Activated naive CD4-positive, alpha-beta T cell treated with Interleukin-2 at 50 U/mL for 16 hours (primary cell): ENCODE measurements around the gene RNF213.
"Not testable (repeated sequence)": the region's sequence is repeated elsewhere in the genome, so short reads cannot be mapped to it uniquely, and the experiment has no call there.

Source experiments
- DNase-seq: peaks from one replicate; pipeline ENCODE4 v3.0.0-alpha.2; 2020

Gene RNF213

DNA sequence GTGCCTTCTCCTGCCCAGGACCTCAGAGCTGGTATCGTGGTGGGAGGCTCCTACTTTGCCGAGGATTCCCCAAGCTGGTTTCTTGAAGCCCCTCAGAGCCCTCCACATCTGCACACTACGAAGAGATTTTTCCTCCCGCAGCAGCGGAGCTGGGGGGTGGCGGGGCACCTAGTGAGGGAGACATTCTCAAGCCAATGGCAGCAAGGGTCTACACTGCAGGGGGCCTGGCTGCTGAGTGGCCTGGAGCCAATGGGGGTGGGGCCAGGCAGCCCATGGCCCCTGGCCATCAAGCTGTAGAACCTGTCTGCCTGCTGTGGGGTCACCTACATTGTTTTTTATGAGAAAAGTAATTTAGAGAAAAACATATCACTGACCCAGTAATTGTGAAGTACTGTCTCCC is 35.4 kb upstream of the RNF213 start:
- DNase-seq = no peak

DNA sequence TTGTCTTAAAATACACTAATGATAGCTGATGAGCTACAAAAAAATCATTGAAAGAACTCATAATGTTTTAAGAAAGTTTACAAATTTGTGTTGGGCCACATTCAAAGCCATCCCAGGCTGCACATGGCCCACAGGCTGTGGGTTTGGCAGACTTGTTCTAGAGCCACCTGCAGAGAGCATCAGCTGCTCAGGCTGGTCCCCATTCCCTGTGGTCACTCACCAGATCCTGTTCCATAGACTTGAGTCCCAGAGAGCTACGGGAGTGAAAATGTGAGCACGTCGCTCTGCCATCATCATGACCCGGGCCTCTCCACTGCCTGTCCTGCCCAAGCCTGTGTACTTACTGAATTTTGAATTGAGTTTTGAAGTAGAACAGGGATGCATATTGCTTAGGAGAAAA is 33.5 kb upstream of the RNF213 start:
- DNase-seq = no peak

DNA sequence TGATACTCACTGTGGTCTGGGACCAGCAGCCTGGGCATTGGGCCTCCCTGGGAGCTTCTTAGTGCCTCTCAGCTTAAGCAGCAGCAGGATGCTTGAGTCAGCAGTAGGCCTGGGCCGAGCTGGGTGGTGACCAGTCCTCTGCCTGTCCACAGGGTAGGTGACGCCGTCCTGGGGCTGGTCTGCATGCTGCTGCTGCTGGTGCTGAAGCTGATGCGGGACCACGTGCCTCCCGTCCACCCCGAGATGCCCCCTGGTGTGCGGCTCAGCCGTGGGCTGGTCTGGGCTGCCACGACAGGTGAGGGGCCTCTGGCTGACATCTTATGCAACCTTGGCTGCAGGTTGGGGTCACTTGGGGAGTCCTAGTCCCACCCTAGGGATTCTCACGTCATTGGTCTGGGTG is 33.0 kb upstream of the RNF213 start:
- no peak for DNase-seq

DNA sequence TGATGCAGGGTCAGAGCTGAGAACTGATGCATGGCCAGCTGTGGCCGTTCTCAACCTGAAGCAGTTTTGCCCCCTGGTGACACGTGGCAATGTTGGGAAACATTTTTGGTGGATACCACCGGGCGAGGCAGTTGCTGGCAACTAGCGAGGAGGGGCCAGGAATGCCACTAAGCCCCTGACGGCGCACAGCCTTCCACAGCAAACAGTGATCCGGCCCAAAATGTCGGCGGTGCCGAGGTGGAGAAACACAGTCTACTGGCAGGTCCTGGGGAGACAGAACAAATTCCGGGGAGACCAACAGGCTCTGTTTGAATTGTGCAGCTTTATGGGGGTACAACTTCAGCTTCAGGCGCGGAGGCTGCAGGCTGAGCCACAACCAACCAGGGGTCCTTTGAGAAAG is 32.2 kb upstream of the RNF213 start:
- DNase-seq = no peak

DNA sequence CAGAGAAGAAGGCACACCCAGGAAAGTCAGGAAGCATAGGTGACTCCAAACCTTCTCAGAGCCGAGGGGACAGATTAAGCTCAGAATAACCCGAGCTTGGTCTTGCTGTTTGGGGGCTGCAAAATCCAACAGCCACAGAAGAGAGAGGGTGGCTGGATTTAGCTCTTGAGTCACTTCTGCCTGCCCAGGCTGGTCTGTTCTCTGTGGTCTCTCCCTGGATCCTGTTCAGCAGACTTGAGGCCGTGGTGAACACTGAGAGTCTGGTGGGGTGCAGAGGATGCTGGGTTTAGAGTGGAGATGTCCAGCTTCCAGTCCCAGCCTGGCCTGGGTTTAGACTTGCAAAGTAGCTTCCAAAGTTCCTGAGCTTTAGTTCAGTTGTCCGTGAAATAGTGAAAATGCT is 31.6 kb upstream of the RNF213 start:
- no peak for DNase-seq

DNA sequence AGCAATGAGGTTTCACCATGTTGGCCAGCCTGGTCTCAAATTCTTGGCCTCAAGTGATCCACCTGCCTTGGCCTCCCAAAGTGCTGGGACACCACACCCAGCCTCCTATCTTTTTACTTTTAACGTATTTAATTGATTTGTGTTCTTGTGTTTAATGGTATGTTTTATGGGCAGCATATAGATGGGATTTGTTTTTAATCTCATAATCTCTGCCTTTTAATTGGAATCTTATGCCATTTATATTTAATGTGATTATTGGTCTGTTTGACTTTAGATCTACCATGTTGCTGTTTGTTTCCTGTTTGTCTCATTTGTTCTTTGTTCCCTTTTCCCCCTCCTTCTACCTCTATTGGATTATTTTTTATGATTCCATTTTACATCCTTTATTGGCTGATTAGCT is 28.2 kb upstream of the RNF213 start:
- DNase-seq = no peak

DNA sequence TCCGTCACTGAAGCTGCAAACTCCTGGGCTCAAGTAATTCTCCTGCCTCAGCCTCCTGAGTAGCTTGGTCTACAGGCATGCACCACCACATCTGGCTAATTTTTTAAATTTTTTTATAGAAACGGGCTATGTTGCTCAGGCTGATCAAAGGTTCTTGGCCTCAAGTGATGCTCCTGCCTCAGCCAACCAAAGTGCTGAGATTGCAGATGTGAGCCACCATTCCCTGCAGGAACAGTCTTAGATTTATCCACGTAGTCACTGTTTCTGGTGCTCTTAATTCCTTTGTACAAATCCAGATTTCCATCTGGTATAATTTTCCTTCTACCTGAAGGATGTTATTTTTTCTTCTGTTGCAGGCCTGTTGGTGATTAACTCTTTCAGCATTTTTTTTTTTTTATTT is 27.4 kb upstream of the RNF213 start:
- no peak for DNase-seq

DNA sequence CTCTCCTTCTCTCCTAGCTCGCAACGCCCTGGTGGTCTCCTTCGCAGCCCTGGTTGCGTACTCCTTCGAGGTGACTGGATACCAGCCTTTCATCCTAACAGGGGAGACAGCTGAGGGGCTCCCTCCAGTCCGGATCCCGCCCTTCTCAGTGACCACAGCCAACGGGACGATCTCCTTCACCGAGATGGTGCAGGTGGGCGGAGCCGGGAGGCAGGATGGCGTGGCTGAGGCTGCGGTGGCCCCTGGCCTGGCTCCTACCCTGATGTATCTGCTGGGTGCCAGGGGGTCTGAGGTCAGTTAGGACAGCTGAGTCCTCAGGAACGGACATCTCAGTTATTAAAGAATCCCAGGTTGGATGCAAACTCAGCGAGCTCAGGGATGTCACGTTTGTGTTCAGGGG is 23.7 kb upstream of the RNF213 start:
- no peak for DNase-seq

DNA sequence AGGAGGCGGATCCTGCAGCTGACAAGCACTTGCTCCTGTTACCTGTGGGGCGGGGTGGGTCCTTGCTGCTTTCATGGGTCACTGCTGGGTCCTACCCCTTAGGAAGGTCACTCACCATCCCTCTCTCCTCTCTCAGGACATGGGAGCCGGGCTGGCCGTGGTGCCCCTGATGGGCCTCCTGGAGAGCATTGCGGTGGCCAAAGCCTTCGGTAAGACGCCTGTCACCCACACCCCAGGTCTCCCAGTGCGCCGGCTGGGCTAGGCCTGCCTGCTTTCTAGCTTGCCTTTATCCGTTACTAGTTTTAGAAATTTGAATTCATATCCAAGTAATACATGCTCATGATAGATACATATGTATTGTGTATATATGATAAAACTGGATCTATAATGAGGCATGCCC is 23.3 kb upstream of the RNF213 start:
- DNase-seq = no peak

DNA sequence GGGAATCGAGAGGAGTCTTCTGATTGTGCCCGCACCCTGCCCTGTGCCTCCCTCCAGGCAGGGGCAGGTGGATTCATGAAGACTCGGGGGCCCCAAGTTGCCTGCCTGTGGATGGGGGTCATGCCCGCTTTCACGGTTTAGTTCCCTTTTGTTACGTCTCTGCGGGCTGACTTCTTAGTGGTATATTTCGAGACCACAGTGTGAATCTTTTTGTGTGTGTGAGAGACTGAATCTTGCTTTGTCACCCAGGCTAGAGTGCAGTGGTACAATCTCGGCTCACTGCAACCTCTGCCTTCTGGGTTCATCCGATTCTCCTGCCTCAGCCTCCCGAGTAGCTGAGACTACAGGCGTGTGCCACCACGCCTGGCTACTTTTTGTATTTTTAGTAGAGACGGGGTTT is 18.1 kb upstream of the RNF213 start:
- DNase-seq = no peak

DNA sequence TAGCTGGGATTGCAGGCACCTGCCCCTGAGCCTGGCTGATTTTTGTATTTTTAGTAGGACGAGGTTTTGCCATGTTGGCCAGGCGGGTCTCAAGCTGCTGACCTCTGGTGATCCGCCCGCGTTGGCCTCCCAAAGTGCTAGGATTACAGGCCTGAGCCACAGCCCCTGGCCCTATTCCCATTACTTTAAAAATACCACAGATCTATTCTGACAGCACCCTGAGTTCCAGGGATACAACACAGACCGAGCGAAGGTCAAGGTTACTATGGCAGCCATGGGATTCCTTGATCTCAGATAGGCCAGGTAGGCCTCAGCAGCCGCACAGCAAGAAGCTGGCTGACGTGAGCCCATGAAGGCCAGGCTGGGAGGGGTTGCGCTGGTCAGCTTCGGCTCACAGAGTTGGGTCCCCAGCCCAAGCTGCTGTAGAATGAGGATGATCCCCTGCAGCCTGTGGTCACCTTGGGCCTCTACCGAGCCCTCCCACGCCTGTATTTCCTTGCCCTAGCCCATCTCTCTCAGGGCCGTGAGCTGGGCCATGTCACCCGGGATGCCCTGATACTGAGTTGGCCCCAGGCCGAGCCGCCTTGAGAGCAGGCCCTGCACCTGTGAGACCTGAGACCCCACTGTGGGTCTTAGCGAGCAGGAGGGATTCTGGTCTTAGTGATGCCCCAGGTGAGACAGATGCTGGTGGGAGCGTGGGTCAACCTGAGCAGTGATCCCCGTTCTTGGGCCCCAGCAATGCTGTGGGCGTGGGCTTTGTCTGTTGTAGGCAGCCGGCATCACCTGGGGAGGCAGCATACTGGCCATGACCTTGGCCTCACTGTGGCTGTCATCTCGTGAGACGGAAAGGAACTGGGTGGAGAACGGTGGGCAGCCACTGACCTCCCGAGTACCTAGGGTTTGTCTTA is 16.9 kb upstream of the RNF213 start:
- no peak for DNase-seq

DNA sequence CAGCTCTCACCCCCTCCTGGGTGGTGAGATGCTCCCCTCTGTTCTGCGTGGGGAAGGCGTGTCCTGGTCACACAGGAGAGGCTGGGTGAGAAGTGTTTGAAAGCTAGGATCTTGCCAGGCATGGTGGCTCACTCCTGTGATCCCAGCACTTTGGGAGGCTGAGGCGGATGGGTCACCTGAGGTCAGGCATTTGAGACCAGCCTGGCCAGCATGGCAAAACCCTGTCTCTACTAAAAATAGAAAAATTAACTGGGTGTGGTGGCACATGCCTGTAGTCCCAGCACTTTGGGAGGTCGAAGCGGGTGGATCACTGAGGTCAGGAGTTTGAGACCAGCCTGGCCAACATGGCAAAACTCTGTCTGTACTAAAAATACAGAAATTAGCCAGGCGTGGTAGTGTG is 16.2 kb upstream of the RNF213 start:
- DNase-seq = not testable (repeated sequence)

DNA sequence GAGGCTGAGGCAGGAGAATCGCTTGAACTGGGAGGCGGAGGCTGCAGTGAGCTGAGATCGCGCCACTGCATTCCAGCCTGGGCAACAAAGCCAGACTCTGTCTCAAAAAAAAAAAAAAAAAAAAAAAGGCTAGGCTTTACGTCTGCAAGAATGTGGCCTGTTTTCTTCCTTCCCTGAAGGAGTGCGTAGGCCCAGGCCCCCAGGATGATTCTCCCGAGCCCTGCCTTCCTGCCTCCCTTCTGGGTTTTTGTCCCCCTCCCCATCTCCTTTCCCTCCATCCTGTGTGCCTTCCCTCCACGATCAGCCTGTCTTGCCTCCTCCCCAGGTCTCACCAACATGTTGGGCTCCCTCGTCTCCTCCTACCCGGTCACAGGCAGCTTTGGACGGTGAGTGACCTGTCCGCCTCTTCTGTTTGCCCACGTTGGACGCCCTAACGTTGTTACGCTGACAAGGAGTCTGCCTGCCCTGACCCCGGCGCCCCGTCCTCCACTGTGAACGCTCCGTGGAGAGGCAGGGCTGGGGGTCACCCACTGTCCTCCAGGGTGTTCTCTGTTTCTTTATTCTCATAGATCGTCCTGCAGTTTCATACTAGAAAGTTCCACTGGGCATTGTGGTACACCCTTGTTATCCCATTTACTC is 15.7 kb upstream of the RNF213 start:
- no peak for DNase-seq

DNA sequence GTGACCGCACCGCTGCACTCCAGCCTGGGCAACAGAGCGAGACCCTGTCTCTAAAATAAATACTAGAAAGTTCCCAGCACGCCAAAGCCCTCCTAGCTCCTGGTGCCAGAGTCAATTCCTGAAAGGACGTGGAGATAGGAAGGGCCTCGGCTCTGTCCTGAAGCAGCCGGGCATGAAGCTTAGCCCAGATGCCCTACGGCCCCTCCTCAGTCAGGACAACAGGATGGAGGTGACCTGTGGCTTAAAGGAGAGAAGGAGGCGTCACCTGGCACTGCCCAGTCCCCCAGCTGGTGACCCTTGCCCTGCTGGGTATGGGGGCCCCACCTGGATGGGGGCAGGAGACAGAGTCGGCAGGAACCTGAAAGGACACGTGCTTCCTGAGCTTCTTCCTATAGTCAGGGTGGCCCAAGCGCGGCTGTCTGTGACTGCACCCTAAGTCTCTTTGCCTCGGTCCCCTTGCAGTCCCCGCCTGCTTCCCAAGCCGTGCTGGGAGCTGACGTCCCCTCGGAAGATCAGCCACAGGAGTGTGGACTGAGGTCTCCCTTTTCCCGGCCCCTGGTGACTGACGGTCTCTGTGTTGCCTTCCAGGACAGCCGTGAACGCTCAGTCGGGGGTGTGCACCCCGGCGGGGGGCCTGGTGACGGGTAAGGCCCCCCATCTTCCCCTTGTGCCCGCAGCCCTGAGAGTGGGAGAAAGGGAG is 14.9 kb upstream of the RNF213 start:
- DNase-seq = no peak

DNA sequence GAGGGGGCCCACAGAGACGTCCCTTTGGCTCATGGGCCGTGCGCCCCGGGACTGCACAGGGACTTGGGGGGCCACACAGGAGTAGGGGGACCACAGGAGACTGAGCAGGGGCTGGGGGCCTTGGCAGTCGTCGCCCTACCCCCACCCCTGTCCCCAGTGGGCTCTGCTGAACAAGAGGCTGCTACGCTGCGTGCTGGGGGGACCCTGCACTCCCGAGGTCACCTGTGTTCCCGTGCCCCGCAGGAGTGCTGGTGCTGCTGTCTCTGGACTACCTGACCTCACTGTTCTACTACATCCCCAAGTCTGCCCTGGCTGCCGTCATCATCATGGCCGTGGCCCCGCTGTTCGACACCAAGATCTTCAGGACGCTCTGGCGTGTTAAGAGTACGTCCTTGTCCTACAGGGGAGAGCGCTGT is 14.4 kb upstream of the RNF213 start:
- no peak for DNase-seq

DNA sequence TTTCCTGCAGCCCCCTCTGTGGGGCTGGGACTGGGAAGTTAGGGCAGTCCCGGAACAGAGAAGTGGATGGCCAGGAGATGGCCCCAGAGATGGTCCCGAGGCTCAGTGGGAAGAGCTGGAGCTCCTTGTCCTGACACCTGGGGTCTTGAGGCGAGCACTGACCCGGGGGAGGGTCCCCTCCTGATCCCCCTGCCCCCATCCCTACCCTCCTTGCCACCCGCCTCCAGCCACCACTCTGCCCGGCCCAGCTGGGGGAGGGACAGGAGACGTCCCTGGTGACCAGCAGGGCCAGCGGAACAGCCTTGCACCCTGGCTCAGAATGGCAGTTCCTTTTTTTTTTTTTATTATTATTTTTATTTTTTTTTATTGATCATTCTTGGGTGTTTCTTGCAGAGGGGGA is 13.9 kb upstream of the RNF213 start:
- DNase-seq = no peak

DNA sequence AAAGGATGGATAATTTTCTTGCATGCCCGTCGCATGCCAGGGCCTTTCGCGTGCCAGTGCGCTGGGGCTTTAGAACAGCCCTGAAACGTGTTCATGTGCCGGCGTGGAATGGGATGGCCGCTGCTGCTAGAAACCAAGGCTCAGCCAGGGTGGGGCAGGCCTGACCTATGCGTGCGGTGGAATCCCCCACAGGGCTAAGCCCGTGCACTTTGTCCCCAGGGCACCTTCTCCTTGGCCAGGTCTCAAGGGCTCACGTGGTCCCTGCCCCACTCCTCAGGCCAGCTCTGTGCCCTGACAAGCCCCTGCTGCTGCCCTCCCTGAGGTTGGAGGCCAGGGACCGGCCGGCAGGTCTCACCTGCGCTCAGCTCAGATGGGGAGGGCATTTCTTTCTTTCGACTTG is 13.1 kb upstream of the RNF213 start:
- no peak for DNase-seq

DNA sequence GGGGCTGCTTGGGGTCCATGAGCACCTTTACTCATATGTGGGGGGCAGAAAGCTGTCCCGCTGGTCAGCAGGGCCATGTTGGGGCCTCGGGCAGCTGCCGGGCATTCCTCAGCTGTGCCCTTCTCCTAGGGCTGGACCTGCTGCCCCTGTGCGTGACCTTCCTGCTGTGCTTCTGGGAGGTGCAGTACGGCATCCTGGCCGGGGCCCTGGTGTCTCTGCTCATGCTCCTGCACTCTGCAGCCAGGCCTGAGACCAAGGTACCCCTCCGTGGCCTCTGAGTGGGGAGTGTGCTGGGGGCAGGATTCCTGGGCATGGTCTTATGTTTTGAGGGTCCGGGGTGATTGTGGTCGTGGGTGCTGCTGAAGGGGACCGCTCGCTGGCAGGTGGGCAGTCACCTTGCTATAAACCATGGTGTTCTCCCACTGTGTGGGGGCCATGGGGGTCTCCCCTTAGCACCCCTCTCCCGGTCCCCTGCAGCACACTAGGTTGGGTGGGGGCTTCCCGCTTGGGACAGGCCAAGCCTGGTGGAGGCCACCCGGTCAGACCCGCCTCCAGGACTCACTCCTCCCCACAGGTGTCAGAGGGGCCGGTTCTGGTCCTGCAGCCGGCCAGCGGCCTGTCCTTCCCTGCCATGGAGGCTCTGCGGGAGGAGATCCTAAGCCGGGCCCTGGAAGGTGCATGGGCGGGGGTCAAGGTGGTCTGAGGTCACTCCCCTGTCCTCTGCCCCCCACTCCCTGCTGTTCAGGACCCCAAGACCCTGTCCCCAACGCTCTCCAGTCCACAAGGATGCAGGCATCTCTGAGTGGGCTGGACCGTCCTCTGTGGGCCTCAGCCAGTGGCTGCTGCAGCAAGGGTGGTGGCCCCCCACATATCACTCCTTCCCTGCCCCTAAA is 12.4 kb upstream of the RNF213 start:
- DNase-seq = no peak

DNA sequence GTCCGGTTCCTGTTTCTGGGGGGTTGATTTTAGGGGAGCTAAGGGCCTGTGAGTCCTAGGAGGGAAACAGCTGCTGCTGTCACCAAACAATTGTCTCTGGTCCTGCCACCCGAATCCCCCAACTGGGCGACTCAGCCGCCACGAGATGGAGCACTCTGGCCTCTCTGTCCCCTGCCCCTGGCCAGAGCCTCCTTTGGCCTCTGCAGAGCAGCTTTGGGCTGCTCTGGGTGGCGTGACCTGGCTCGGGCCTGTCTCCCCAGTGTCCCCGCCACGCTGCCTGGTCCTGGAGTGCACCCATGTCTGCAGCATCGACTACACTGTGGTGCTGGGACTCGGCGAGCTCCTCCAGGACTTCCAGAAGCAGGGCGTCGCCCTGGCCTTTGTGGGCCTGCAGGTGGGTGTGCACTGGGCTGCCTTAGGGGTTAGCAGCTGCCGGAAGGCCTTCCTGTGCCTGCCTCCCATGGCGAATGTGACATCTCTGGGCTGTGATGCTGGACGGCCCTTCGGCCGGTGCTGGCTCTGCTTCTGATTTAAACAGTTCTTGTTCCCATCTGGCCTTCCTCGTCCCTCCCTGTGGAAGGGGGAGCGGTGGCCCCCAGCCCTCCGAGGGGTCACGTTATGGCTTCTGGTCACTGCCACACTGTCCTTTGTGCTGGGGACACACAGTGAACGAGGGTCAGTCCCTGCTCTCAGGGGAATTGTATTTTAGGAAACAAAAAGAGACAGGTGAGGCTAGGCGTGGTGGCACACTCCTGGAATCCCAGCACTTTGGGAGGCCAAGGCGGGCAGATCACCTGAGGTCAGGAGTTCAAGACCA is 11.6 kb upstream of the RNF213 start:
- no peak for DNase-seq

DNA sequence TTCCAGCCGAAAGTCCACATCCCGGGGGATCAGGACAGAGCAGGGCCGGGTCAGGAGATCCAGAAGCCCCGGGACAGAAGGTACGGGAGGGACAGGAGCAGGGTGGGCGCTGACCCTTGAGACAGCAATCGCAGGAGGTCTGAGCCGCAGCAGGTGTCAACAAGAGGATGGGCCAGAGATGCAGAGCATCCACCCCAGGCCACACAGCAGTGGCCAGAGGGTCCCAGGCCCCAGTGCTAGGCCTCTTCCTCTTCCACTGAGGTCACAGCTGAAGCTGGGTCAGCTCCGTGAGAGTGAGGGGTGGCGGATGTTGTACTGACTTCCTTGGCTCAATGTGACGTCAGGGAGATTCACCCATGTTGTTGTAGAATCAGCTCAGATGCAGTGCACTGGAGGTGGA is 8.7 kb upstream of the RNF213 start:
- no peak for DNase-seq

DNA sequence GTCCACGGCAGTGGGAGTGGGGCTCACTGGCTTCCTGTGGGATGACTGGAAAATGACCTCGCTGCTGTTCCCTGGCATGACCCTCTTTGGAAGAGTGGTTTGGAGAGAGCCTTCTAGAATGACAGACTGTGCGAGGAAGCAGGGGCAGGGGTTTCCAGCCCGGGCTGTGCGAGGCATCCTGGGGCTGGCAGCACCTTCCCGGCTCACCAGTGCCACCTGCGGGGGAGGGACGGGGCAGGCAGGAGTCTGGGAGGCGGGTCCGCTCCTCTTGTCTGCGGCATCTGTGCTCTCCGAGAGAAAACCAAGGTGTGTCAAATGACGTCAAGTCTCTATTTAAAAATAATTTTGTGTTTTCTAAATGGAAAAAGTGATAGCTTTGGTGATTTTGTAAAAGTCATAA is 7.8 kb upstream of the RNF213 start:
- DNase-seq = peak; percentile 88
